BLaER1 (cell line): ENCODE results near the gene GYPB.
"Not testable (repeated sequence)": the region's sequence is repeated elsewhere in the genome, so short reads cannot be mapped to it uniquely, and the experiment has no call there.

Source experiments
- H3K27ac ChIP-seq: shearing (Covaris generic); formaldehyde crosslinking; 2 replicates; pipeline ENCODE4 v1.8.1; 2022
- H3K27me3 ChIP-seq: shearing (Covaris generic); formaldehyde crosslinking; 2 replicates; pipeline ENCODE4 v1.8.1; 2022
- H3K36me3 ChIP-seq: shearing (Covaris generic); formaldehyde crosslinking; 2 replicates; pipeline ENCODE4 v1.8.1; 2022
- H3K4me1 ChIP-seq: shearing (Covaris generic); formaldehyde crosslinking; 2 replicates; pipeline ENCODE4 v1.8.1; 2022
- H3K4me2 ChIP-seq: shearing (Covaris generic); formaldehyde crosslinking; 2 replicates; pipeline ENCODE4 v1.8.1; 2022
- H3K4me3 ChIP-seq: shearing (Covaris generic); formaldehyde crosslinking; 2 replicates; pipeline ENCODE4 v1.8.1; 2022
- H3K9ac ChIP-seq: shearing (Covaris generic); formaldehyde crosslinking; 2 replicates; pipeline ENCODE4 v1.8.1; 2022
- H3K9me3 ChIP-seq: shearing (Covaris generic); formaldehyde crosslinking; 2 replicates; pipeline ENCODE4 v1.8.1; 2022
- H4K20me1 ChIP-seq: shearing (Covaris generic); formaldehyde crosslinking; 2 replicates; pipeline ENCODE4 v1.8.1; 2022
- Cebpa-rat ChIP-seq: shearing (Covaris generic); IDR thresholded peaks from 2 replicates; pipeline ENCODE4 v1.8.1; 2022

The GYPB gene

DNA sequence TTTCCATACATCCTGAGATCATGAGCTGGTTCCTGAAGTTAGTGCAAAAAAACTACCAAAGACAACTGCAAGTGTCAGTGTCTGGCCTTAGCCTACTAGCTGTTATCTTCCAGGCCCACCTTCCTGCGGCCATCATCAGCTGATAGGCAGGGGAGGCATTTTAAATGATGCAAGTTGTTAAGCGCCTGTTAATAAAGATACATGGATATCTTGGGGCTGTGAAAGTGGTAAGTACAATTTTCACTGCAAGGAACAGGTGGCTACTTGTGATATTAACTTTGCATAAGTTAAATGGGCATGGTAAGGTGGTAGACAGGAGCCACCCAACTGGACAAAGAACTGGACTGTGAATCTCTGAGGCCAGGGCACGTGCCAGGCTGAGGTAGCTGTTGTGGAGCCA, at the start of gene GYPB:
Gene GYPB (minus strand): TSS at position 104 of the 400 bp plus-strand sequence. CDS start 93 bp downstream, at position 11.
- not testable (repeated sequence) for H3K9ac ChIP-seq, H3K9me3 ChIP-seq, H3K27me3 ChIP-seq

DNA sequence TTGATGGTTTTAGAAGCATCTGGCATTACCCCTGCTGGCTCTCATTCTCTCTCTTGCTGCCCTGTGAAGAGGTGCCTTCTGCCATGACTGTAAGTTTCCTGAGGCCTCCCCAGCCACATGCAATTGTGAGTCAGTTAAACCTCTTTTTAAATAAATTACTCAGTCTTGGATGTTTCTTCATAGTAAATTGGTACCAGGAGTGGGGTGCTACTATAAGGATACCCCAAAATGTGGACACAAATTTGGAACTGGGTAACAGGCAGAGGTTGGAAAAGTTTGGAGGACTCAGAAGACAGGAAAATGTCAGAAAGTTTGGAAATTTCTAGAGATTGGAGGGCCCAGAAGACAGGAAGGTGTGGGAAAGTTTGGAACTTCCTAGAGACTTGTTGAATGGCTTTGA, 42.4 kb upstream of the GYPB start:
- H3K4me1 ChIP-seq, H3K4me3 ChIP-seq, H3K27me3 ChIP-seq, H3K9ac ChIP-seq, H3K27ac ChIP-seq, H3K36me3 ChIP-seq, H3K4me2 ChIP-seq, H4K20me1 ChIP-seq: not testable (repeated sequence)
- peaks cover 16% of the 10 kb centered on the region for H3K9me3 ChIP-seq

More for the DNA sequence above, at the start of gene GYPB:
- H3K36me3 ChIP-seq, H4K20me1 ChIP-seq, H3K4me2 ChIP-seq, H3K4me3 ChIP-seq, H3K27ac ChIP-seq, H3K4me1 ChIP-seq: not testable (repeated sequence)

DNA sequence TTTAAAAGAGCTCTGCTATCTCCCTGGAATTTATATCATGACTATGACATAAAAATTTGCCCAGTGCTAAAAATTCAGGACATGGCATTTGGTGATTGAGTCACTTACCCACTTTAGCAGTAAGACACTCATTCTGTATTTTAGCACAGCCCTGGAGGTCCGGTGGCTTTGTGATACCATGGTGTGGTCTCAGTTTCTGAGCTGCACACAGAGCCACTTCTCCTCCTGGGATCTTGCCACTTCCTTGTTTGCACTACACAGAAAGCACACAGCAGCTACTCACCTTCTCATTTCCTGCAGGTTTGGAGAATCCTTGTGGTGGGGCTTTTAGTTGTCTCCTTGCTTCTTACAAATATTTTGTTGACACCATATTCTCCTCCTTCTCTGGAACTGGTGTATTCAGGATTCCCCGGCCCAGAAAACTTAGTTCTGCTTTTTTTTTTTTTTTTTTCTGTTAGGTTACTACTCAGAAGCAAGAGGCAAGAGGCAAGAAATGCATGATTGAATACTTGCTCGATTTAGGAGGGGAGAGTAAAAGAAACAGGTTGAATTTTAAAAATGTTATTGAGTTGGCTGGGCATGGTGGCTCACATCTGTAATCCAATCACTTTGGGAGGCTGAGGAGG, 41.2 kb upstream of the GYPB start:
- not testable (repeated sequence) for H4K20me1 ChIP-seq, H3K4me3 ChIP-seq, H3K4me1 ChIP-seq, H3K27ac ChIP-seq, H3K36me3 ChIP-seq, H3K27me3 ChIP-seq, H3K9ac ChIP-seq, H3K4me2 ChIP-seq
- H3K9me3 ChIP-seq, result peaks cover 16% of the 10 kb centered on the region

DNA sequence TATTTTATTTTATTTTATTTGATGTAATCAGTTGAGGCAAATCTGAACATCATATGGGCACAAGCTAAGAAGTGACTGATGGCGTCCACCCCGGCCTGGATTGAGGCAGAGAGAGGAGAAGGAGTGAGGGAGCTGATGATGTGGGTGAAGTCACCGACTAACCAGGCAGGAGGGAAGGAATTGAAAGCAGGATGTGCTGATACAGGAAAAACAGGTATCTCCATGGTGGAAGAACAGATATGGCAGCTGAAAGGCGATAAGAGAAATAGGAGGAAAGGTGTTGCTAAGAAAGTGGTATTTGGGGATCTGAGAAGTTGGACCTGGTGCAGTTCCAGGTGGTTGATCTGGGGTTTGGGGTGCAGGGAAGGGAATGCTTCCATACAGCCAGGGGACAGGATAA, 37.6 kb upstream of the GYPB start:
- Histone ChIP-seq H3K4me3 (no peak overlapping the region), H3K4me1 (no peaks in the 10 kb centered on the region), H3K36me3 (no peaks in the 10 kb centered on the region), H3K27ac (no peak overlapping the region), H3K27me3 (no peaks in the 10 kb centered on the region), H3K9ac (no peak overlapping the region), H3K4me2 (no peak overlapping the region), H4K20me1 (no peaks in the 10 kb centered on the region), H3K9me3 (peaks cover 13% of the 10 kb centered on the region)
- TF ChIP-seq Cebpa-rat, result no peak

DNA sequence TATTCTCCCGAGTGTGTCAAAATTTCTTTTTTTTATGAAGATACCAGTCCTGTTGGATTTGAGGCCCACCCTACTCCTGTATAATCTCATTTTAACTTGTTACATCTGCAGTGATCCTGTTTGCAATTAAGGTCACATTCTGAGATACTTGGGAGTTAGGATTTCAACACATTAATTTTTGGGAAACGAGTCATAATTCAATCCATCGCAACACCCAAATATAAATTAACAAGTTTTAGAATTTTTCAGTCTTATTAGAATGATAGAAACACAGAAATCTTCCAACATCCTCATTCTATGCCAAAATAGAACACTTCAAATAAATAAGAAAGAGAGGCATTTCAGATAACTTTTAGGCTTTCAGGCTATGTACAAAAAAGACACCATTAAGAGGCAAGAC, 36.2 kb upstream of the GYPB start:
- H3K9me3 ChIP-seq, H3K36me3 ChIP-seq, H3K4me2 ChIP-seq, H3K27ac ChIP-seq, H4K20me1 ChIP-seq, H3K4me3 ChIP-seq, H3K9ac ChIP-seq, H3K27me3 ChIP-seq, H3K4me1 ChIP-seq: not testable (repeated sequence)

DNA sequence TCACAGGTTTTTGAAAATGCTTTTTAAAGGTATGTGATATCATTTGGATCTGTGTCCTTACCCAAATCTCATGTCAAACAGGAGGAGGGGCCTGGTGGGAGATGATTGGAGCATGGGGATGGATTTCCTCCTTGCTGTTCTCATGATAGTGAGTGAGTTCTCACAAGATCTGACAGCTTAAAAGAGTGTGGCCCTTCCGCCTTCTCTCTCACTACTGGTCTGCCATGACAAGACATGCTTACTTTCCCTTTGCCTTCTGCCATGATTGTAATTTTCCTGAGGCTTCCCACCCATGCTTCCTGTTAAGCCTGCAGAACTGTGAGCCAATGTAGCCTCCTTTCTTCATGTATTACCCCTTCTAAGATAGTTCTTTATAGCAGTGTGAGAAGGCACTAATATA, 32.3 kb upstream of the GYPB start:
- H3K4me3 ChIP-seq, H4K20me1 ChIP-seq, H3K4me1 ChIP-seq, H3K9me3 ChIP-seq, H3K4me2 ChIP-seq, H3K36me3 ChIP-seq, H3K9ac ChIP-seq, H3K27me3 ChIP-seq, H3K27ac ChIP-seq: not testable (repeated sequence)

DNA sequence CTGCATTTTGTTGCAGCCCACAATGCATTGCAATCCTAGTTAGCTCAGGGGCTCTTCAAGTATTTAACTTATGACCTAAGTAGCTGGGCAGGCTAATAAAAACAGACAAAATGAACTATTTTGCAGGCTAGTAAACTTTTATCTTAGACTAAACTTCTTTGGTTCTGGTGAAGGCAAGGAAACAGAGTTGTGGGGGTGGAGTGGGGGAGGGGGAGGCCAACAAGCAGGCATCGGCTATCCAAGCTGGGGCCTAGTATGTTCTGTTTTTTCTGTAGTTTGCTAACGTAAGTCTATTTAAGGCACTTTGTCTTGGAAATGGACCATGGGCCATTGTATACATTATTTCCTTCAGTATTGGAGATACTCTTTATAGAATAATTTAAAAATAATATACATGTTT, 31.5 kb upstream of the GYPB start:
- H3K4me2 ChIP-seq, H3K27ac ChIP-seq, H3K27me3 ChIP-seq, H3K9me3 ChIP-seq, H3K4me3 ChIP-seq, H3K4me1 ChIP-seq, H4K20me1 ChIP-seq, H3K9ac ChIP-seq, H3K36me3 ChIP-seq: not testable (repeated sequence)

DNA sequence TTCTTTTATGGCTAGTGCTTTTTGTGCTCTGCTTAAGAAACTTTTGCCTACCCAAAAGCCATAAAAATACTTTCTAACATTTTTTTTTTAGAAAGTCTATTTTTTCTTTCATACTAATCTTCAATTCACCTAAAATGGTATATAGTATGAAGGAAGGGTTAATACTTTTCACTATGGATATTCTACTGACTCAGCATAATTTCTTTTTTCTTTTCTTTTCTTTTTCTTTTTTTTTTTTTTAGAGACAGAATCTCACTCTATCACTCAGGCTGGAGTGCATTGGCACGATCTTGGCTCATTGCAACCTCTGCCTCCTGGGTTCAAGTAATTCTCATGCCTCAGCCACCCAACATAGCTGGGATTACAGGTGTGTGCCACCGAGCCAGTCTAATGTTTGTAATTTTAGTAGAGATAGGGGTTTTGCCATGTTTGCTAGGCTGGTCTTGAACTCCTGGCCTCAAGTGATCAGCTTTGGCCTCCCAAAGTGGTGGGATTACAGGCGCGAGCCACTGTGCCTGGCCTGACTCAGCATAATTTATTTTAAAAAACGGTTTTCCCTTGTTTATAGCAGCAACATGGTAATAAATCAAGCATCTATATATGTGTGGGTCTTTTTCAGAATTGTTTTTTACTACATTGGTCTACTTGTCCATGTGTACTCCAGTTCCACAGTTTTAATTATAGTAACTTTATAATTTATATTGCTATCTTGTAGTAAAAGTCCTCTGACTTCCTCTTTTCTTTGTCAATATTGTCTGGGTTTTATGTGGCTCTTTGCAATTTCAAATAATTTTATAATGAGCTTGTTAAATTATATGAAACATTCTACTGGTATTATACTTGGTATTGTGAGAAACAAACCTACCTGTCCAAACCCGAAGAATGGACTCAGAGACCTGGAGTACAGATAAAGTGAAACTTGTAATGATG, 30.6 kb upstream of the GYPB start:
- H3K36me3 ChIP-seq, H3K4me2 ChIP-seq, H3K4me1 ChIP-seq, H3K9ac ChIP-seq, H3K4me3 ChIP-seq, H3K27me3 ChIP-seq, H3K27ac ChIP-seq, H4K20me1 ChIP-seq, H3K9me3 ChIP-seq: not testable (repeated sequence)

DNA sequence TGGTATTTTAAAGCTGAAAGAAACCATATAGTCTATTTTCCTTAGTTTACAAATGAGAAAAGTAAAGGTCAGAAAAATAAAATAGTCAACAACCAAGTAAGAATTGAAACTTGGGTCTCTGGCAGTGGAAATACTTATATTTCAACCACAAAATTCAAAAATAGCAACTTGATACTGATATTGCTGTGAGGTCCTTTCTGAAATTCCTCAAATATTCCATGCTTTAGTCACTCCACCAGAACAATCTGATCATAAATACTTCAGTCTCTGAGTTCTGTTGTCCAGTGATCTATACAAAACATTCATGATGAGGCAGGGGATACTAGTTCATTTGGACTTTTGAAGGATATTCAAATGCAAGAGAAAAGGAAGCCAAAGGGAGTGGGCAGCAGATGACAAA, 25.8 kb upstream of the GYPB start:
- H3K9ac ChIP-seq, H4K20me1 ChIP-seq, H3K9me3 ChIP-seq, H3K27me3 ChIP-seq, H3K4me3 ChIP-seq, H3K4me2 ChIP-seq, H3K4me1 ChIP-seq, H3K27ac ChIP-seq, H3K36me3 ChIP-seq: not testable (repeated sequence)

DNA sequence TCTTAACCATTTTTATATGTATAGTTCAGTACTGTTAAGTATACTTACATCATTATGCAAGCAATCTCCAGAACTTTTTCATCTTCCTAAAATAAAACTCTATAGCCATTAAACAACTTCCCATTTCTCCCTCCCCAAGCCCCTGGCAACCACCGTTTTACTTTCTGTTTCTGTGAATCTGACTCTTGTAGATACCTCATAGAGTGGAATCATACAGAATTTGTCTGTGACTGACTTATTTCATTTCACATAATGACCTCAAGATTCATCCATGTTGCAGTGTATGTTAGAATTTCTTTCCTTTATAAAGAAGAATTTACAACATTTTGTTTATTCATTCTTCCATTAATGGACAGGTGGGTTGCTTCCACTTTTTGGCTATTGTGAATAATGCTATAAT, 13.4 kb upstream of the GYPB start:
- not testable (repeated sequence) for H3K4me2 ChIP-seq, H3K4me3 ChIP-seq, H3K27me3 ChIP-seq, H3K36me3 ChIP-seq, H3K27ac ChIP-seq, H3K9ac ChIP-seq, H4K20me1 ChIP-seq, H3K9me3 ChIP-seq, H3K4me1 ChIP-seq

DNA sequence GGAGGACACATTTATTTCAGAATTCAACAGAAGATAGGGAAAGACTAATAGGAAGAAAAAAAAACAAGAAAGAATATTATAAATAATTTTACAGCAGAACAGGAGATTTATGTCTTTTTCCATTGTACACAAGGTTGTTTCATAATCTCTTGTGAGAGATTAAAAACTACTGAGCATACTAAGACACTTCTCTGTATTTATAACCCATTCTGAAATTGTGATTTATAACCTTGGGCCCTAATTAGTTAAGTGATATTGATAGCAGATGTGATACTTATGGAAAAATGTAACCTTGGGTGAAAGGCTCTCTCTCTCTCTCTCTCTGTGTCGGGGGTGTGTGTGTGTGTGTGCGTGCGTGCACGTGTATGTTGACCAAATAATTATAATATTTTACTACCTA, 12.7 kb upstream of the GYPB start:
- not testable (repeated sequence) for H4K20me1 ChIP-seq, H3K36me3 ChIP-seq, H3K27me3 ChIP-seq, H3K9me3 ChIP-seq, H3K9ac ChIP-seq, H3K4me3 ChIP-seq, H3K4me2 ChIP-seq, H3K4me1 ChIP-seq, H3K27ac ChIP-seq

DNA sequence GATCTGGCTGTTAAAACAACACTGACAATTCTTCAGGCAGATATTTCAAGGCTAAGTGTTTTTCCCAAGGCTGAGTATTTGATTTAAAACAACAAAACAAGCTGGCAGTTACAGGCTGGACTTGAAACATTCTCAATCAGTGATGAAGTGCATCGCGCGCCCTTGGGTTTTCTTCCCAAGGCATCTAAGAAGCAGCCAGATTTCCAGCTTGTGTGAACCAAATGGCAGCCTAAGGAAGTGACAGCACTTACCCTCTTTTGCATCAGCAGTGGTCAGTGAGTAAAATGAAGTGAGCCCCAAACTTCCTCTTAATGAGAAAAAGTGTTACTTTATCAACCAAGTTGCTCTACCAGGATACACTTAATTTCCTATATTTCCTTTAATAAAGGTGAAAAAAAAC, 12.2 kb upstream of the GYPB start:
- H3K4me3 ChIP-seq, H3K4me1 ChIP-seq, H3K27me3 ChIP-seq: not testable (repeated sequence)

DNA sequence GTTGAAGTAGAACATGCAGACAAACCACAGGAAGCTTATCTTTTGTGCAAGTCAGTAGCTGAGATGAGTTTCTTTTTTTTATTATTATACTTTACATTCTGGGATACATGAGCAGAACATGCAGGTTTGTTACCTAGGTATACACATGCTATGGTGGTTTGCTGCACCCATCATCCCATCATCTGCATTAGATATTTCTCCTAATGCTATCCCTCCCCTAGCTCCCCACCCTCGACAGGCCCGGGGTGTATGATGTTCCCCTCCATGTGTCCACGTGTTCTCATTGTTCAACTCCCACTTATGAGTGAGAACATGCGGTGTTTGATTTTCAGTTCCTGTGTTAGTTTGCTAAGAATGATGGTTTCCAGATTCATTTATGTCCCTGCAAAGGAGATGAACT, 11.5 kb upstream of the GYPB start:
- H3K4me2 ChIP-seq, result not testable (repeated sequence)

More for the DNA sequence above, 12.2 kb upstream of the GYPB start:
- H3K4me2 ChIP-seq, H3K9me3 ChIP-seq, H3K9ac ChIP-seq, H4K20me1 ChIP-seq, H3K36me3 ChIP-seq, H3K27ac ChIP-seq: not testable (repeated sequence)

DNA sequence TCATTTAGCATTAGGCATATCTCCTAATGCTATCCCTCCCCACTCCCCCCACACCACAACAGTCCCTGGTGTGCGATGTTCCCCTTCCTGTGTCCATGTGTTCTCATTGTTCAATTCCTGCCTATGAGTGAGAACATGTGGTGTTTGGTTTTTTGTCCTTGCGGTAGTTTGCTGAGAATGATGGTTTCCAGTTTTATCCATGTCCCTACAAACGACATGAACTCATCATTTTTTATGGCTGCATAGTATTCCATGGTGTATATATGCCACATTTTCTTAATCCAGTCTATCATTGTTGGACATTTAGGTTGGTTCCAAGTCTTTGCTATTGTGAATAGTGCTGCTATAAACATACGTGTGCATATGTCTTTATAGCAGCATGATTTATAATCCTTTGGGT, 7.5 kb upstream of the GYPB start:
- H3K9me3 ChIP-seq, H4K20me1 ChIP-seq, H3K4me1 ChIP-seq, H3K27ac ChIP-seq, H3K4me3 ChIP-seq, H3K9ac ChIP-seq, H3K27me3 ChIP-seq, H3K4me2 ChIP-seq, H3K36me3 ChIP-seq: not testable (repeated sequence)

More for the DNA sequence above, 11.5 kb upstream of the GYPB start:
- not testable (repeated sequence) for H4K20me1 ChIP-seq, H3K27me3 ChIP-seq, H3K4me3 ChIP-seq, H3K9ac ChIP-seq, H3K36me3 ChIP-seq, H3K9me3 ChIP-seq, H3K27ac ChIP-seq, H3K4me1 ChIP-seq
